Stimulated activated naive CD4-positive, alpha-beta T cell treated with Interleukin-2 at 50 U/mL for 16 hours (primary cell): ENCODE data around the gene RGS10.

Source experiments
- DNase-seq: peaks from one replicate; lab custom pipeline; 2025; lab: John Stamatoyannopoulos, UW

The RGS10 gene

GRCh38 chr10:119518176-119518575 lies 24.3 kb downstream of the RGS10 start:
- DNase-seq, result no peak

- DNase-seq, result peak; percentile 55
Measured at GRCh38 chr10:119517235-119518141, 25.0 kb downstream of the RGS10 start.

- peak; percentile 62 for DNase-seq
Measured at GRCh38 chr10:119516381-119517234, 25.9 kb downstream of the RGS10 start.

- no peak for DNase-seq
Measured at GRCh38 chr10:119515511-119516045, 26.9 kb downstream of the RGS10 start.

- no peak for DNase-seq
Measured at GRCh38 chr10:119514819-119515218, 27.7 kb downstream of the RGS10 start.

- DNase-seq, result no peak
Measured at GRCh38 chr10:119511828-119512515, 30.5 kb downstream of the RGS10 start.

- DNase-seq, result no peak
Measured at GRCh38 chr10:119509909-119510451, 32.5 kb downstream of the RGS10 start.

- DNase-seq, result no peak
Measured at GRCh38 chr10:119507115-119507514, 35.4 kb downstream of the RGS10 start.

GRCh38 chr10:119505588-119506315 lies 36.8 kb downstream of the RGS10 start:
- DNase-seq, result no peak

- no peak for DNase-seq
Measured at GRCh38 chr10:119505131-119505551, 37.4 kb downstream of the RGS10 start.

- DNase-seq, result no peak
Measured at GRCh38 chr10:119504651-119505050, 37.9 kb downstream of the RGS10 start.

GRCh38 chr10:119503821-119504220 lies 38.7 kb downstream of the RGS10 start:
- no peak for DNase-seq

- DNase-seq, result no peak
Measured at GRCh38 chr10:119502618-119503155, 39.8 kb downstream of the RGS10 start.

- DNase-seq, result peak; percentile 78
Measured at GRCh38 chr10:119502209-119502608, 40.3 kb downstream of the RGS10 start.

- DNase-seq, result no peak
Measured at GRCh38 chr10:119501690-119502089, 40.8 kb downstream of the RGS10 start.

GRCh38 chr10:119500821-119501220 lies 41.7 kb downstream of the RGS10 start:
- no peak for DNase-seq

- DNase-seq, result no peak
Measured at GRCh38 chr10:119500123-119500795, 42.3 kb downstream of the RGS10 start.

- DNase-seq, result no peak
Measured at GRCh38 chr10:119499677-119500002, 42.9 kb downstream of the RGS10 start.

GRCh38 chr10:119498889-119499676 lies 43.4 kb downstream of the RGS10 start:
- no peak for DNase-seq
